Fibroblast of peridontal ligament (primary cell): Measurements from ENCODE around the gene FARP1.
A peak's percentile ranks its signal among the peaks of the same experiment; 100 is the strongest.
"Not testable (repeated sequence)": the region's sequence is repeated elsewhere in the genome, so short reads cannot be mapped to it uniquely, and the experiment has no call there.

ENCODE experiments used
- DNase-seq: peaks from one replicate; pipeline ENCODE4 v3.0.0-alpha.2; 2010; ENCODE audit errors: extremely low read depth

FARP1 gene

GRCh38 chr13:98228661-98229341 is 85.9 kb downstream of the FARP1 start:
- peak; percentile 41 for DNase-seq

GRCh38 chr13:98230762-98231161 is 87.9 kb downstream of the FARP1 start:
- not testable (repeated sequence) for DNase-seq

GRCh38 chr13:98232456-98232855 is 89.6 kb downstream of the FARP1 start:
- peak; percentile 31 for DNase-seq

- DNase-seq = no peak
Observed at GRCh38 chr13:98233127-98233526, 90.2 kb downstream of the FARP1 start.

GRCh38 chr13:98234348-98234747 is 91.5 kb downstream of the FARP1 start:
- DNase-seq = no peak

GRCh38 chr13:98236197-98236596 is 93.3 kb downstream of the FARP1 start:
- no peak for DNase-seq

- no peak for DNase-seq
Observed at GRCh38 chr13:98237331-98237730, 94.4 kb downstream of the FARP1 start.

GRCh38 chr13:98239162-98240076 is 96.5 kb downstream of the FARP1 start:
- DNase-seq = peak; percentile 69

- no peak for DNase-seq
Observed at GRCh38 chr13:98240135-98240534, 97.2 kb downstream of the FARP1 start.

- DNase-seq = no peak
Observed at GRCh38 chr13:98240974-98241373, 98.1 kb downstream of the FARP1 start.

GRCh38 chr13:98241976-98242375 is 99.1 kb downstream of the FARP1 start:
- no peak for DNase-seq

GRCh38 chr13:98242403-98242802 is 99.5 kb downstream of the FARP1 start:
- no peak for DNase-seq

GRCh38 chr13:98243929-98244272 is 101.0 kb downstream of the FARP1 start:
- no peak for DNase-seq

- DNase-seq = no peak
Observed at GRCh38 chr13:98246538-98247172, 103.8 kb downstream of the FARP1 start.

- DNase-seq = no peak
Observed at GRCh38 chr13:98251708-98252107, 108.8 kb downstream of the FARP1 start.

- DNase-seq = peak; percentile 50
Observed at GRCh38 chr13:98252931-98253470, 110.1 kb downstream of the FARP1 start.

GRCh38 chr13:98253526-98253925 is 110.6 kb downstream of the FARP1 start:
- no peak for DNase-seq

GRCh38 chr13:98254513-98254912 is 111.6 kb downstream of the FARP1 start:
- peak; percentile 95 for DNase-seq

GRCh38 chr13:98258226-98258625 is 115.3 kb downstream of the FARP1 start:
- DNase-seq = no peak

GRCh38 chr13:98260357-98261164 is 117.7 kb downstream of the FARP1 start:
- no peak for DNase-seq

- DNase-seq = no peak
Observed at GRCh38 chr13:98261165-98261702, 118.3 kb downstream of the FARP1 start.
